DMS53 (cell line): Measurements from ENCODE around the gene LARGE1.

Source experiments
- DNase-seq: peaks from one replicate; lab custom pipeline; 2025; lab: John Stamatoyannopoulos, UW

The LARGE1 gene

DNA sequence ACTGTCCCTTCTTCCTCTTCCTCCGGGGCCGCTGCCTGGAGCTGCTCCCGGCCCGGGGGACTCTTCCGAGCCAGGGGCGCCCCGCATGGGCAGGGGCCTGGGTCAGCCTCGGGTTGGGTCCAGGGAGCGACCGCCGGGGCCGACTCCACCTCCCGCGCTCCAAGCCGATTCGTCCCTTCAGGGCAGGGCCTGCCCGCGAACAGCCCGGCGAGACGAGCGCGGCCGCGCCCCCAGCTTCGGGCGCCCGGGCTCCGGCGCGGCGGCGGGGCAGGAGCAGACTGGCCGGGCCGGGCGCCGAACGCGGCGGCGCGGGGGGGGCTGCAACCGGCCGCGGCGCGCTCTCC lies at the start of gene LARGE1:
Gene LARGE1 (minus strand): TSS at position 280 of the 344 bp plus-strand sequence.
- DNase-seq = peak; percentile 38

GRCh38 chr22:33969045-33969444 lies 48.8 kb upstream of the LARGE1 start:
- DNase-seq = no peak

GRCh38 chr22:33964121-33964520 lies 43.8 kb upstream of the LARGE1 start:
- DNase-seq = no peak

GRCh38 chr22:33962409-33962808 lies 42.1 kb upstream of the LARGE1 start:
- no peak for DNase-seq

DNA sequence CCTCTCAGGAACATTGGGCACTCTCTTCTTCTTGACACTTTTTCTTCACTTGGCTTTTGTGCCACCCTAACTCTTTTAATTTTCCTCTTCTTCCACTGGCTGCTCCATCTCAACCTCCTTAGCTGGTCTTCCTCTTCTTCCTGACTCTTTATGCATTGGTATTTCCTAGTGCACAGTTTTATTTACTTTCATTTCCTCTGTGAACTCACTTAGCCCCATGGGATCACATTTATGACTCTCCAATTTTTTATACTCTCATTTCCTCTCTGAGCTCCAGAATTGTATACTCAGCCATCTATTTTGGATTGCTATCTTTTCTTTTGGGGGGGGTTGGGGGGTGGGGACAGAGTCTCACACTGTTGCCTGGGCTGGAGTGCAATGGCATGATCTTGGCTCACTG lies 38.5 kb upstream of the LARGE1 start:
- DNase-seq = no peak

DNA sequence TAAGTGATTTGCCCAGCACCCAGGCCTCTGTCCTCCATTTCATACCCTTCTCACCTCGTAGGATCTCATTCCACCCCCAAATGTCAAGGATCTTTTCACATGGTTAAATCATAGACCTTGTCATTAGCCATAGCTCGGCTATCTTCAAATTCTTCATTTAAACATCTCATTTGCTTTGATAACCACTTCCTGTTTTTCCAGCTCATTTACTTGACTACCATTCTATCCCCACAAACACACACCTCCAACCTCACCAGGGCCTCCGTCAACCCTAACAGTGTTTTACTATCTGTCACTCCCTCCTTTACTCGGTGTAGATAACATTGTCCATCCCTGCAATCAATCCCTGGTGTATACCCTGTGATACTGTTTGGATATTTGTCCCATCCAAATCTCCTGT lies 36.8 kb upstream of the LARGE1 start:
- DNase-seq = no peak

DNA sequence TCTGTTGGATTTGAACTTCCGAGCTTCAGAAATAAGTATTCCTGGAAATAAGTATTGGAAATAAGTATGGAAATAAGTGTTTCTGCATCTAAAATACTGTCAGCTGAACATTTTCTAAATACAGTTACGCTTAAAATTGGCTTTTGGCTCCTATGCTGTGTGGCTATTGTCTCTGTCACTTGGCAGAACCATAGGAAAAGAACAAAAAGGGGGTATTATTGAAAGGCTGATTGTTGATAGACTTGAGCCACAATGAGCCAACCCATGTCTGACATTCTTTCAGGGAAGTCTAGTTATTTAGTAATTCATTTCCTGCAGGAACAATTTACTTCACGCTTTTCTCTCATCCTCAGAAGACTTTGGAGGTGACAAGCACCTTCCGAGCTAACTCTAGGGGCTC lies 32.5 kb upstream of the LARGE1 start:
- DNase-seq = no peak

GRCh38 chr22:33940741-33941140 lies 20.5 kb upstream of the LARGE1 start:
- no peak for DNase-seq

- no peak for DNase-seq
These were observed 12.7 kb upstream of the LARGE1 start for GRCh38 chr22:33932997-33933396.

GRCh38 chr22:33931406-33931805 lies 11.1 kb upstream of the LARGE1 start:
- no peak for DNase-seq

DNA sequence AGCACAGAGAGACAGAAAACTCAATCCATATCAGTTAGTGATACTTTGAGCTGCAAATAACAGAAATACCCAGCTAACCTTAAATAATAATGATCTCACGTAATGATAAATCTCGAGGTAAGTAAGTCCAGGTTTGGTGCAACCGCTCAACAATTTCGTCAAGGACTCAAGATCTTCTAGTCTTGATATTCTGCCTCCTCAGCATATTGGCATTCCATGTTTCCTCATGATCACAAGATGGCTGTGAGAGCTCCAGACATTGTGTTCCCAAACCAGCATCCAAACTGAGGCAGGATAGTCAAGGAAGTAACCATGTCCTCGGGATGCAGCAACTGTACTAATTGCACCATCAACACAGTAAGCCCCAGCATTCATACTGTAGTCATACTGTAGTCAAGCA lies 7.5 kb upstream of the LARGE1 start:
- DNase-seq = no peak

GRCh38 chr22:33925194-33925593 lies 4.9 kb upstream of the LARGE1 start:
- no peak for DNase-seq

DNA sequence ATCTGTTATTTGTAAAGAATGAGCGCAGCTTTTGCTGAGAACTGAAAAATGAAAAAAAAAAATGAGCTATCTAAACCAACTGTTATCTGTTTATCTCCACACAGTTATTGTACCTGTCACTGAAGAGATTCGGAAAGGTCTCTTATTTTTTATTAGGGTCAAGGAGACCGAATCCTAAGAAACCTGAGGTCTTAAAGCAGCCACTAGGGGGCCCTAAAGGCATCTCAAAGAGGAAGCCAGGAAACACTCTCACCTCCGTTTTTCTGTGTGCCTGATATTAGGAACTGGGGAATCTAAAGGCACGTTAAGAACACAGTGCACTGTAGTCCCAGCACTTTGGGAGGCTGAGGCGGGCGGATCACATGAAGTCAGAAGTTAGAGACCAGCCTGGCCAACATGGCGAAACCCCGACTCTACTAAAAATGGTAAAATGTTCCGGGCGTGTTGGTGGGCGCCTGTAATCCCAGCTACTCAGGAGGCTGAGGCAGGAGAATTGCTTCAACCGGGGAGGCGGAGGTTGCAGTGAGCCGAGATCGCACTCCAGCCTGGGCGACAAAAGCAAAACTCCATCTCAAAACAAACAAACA lies 3.5 kb upstream of the LARGE1 start:
- peak; percentile 74 for DNase-seq

DNA sequence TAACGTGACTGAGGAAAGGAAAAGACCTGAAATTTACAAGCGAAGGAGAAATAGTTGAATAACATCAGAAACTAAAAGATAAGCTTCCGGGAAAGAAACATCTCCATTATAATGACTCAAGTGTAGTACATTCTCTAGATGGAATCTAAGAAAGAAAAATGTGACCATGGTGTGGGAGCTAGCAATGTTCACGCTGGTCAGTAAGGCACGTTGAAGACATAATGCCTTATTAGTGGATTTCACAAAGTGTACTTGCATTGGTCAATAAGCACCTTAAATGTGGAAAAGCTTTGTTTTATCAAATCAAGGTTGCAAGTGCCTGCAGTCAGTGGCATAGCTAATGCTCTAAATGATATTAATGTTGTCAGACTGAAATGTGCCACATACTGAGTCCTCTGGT lies 2.8 kb upstream of the LARGE1 start:
- DNase-seq = peak; percentile 1

DNA sequence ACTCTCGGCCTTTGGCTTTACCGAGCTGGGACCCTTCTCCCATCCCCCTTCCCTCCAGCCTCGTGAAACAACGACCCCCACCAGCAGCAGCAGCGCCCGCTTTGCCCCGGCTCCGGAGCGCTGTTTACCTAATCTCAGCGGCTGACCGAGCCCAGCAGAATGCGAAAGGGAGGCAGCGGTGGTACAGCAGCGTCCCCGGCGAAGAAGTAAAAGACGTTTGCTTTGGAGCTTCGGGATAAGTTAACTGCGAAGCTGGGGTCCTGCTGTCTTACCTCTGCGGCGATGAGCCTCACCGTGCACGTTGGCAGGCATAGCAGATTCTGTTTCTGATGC lies 2.0 kb upstream of the LARGE1 start:
- peak; percentile 17 for DNase-seq

DNA sequence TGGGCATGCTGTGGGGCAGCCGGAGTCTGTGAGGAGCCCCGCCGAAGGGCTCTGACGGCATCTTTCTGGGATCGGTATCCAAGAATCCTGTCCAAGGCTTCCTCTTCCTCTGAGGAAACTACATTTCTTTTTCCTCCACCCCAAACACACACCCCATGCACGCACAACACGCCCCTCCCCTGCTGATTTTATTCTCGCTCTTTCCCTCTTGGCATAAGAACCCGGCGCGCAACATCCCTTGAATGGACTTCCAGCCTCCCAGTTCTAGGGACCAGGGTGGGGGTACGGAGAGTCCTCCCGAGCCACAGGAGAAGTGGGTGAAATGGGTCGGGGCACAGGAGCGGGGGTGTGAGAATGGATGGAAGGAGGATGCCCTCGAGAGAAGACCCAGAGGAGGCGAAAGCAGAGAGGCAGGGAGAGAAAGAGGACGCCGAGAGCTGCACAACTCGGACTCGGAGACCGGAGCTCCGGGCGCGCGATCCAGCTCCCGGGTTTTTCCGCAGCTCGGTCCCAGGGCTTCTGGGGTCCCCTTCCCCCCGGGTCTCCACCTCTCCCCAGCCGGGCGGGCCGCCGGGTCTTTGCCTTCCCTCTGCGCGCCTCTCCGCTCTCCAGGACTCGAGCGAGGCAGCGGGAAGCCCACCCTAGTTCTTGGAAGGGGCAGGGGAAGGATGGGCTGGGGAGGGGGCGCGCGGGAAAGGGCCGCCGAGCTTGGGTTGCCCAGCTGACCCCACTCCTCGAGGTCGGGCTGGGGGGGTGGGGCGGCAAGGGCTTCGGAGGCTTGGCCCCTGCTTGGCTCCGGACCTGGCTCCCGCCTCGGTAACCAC lies 1.5 kb upstream of the LARGE1 start:
- DNase-seq = peak; percentile 50

- peak; percentile 89 for DNase-seq
These were observed 750 bp upstream of the LARGE1 start for GRCh38 chr22:33920927-33921524.

GRCh38 chr22:33919391-33920196 lies 682 bp downstream of the LARGE1 start:
- DNase-seq = peak; percentile 37

- no peak for DNase-seq
These were observed 1.5 kb downstream of the LARGE1 start for GRCh38 chr22:33918676-33919365.

GRCh38 chr22:33917744-33918406 lies 2.4 kb downstream of the LARGE1 start:
- DNase-seq = peak; percentile 1

DNA sequence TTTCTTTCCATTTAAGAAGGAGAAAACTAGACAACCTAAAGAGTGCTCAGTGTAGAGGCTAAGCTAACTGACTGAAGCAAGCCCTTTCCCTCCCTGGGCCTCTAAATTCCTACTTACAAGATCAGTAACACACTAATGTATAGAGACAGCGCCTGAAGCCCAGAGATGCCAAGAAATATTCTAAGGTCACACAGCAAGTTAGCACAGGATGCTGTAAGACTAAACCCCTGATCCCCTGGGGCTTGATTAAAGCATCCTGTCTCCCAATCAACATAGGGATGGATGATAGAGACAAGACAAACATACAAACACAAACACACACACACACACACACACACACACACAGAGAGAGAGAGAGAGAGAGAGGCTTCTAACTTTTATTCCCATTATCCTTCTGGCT lies 5.6 kb downstream of the LARGE1 start:
- no peak for DNase-seq

- DNase-seq = no peak
These were observed 6.1 kb downstream of the LARGE1 start for GRCh38 chr22:33914131-33914530.
